Activated T-helper 2 cell treated with anti-CD3 and anti-CD28 coated beads, Interferon-gamma antibody, Interleukin-2, Interleukin-4, amounts not matched to agents 10 μg/mL and 5 μg/mL and 100 μg/mL, durations not matched to agents 14 hours and 24 hours and 36 hours (primary cell): ENCODE data around the gene GOLIM4. TPM values are rescaled to one million over a fixed set of nuclear protein-coding genes. Genes with fewer than 3 reads are reported as not detected.

Experiments used
- DNase-seq: peaks from one replicate; pipeline ENCODE4 v3.0.0; 2021; ENCODE audit warnings: low spot score
- H3K27ac Mint-ChIP-seq: one replicate; pipeline ENCODE4 v1.8.0; 2021; ENCODE audit warnings: mixed read lengths
- H3K27me3 Mint-ChIP-seq: one replicate; pipeline ENCODE4 v1.8.0; 2021; ENCODE audit warnings: low read depth, mixed read lengths
- H3K36me3 Mint-ChIP-seq: one replicate; pipeline ENCODE4 v1.8.0; 2021; ENCODE audit warnings: low read depth, mixed read lengths
- H3K4me1 Mint-ChIP-seq: one replicate; pipeline ENCODE4 v1.8.0; 2021; ENCODE audit warnings: low read depth, mixed read lengths
- H3K4me3 Mint-ChIP-seq: one replicate; pipeline ENCODE4 v1.8.0; 2021; ENCODE audit warnings: low read depth, mild to moderate bottlenecking, moderate library complexity, mixed read lengths
- H3K9me3 Mint-ChIP-seq: one replicate; pipeline ENCODE4 v1.8.0; 2021; ENCODE audit warnings: mixed read lengths
- intact Hi-C: fragments of 100-400 bp; cut with micrococcal nuclease; formaldehyde crosslinking; loops from one replicate; pipeline ENCODE4 v1.15.1; 2023
- total RNA-seq: library from RNA; stranded (reverse); gene quantifications from 2 replicates; pipeline ENCODE4 v1.2.3, GENCODE V29; 2022

Gene GOLIM4
- total RNA-seq, 1 donor from 2014 or later = 18.3 TPM

DNA sequence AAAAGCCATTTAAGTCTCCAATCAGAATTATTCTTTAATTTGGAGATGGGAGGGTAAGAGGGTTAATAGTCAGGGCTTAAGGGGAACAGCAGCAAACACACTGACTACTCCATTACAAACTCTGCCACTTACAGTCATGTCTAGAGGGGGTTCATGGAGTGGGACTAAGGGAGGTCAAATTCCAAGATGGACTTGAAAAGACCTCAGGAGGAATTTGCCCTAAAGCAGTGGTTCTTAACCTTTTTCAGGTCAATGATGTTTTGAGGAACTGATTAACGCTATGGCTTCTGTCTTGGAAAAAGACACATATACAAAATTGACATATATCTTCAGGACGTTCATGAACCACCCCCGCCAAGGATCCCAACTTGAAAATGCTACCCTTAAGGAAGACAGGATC lies 13.9 kb downstream of the GOLIM4 start:
- Mint-ChIP-seq H3K9me3 (no peaks in the 10 kb centered on the region), H3K4me3 (no peak overlapping the region), H3K4me1 (peaks cover 17% of the 10 kb centered on the region), H3K27ac (no peak overlapping the region), H3K36me3 (no peaks in the 10 kb centered on the region), H3K27me3 (peaks cover 11% of the 10 kb centered on the region)
- no peak for DNase-seq
- intact Hi-C loops = no loop called here

DNA sequence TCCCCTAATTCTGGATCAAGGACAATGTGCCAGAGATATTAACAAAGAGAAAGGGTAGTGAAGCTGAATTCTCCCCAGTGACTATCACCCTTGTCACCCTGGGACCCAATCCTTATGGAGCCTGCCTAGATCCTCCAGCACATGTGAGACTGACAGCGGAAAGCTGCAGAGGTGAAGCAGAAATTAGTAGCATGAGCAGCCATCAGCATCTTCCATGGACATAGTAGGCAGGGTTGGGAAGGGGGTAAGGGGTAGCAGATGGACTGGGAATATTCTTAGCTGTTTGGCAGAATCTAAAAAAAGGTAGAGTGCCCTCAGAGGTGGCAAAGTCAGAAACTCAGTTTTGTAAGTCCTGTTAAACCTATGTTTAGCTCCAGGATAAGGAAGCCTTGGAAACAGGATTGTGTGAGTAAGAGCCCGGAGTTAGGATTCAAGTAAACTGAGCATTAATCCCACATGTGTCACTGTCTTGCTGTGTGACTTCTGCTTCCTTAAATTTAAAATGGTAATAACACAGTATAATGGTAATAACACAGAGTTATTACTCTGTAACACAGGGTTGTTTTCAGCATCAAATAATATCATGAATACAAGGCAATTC lies 14.5 kb downstream of the GOLIM4 start:
- Mint-ChIP-seq H3K4me1 (peaks cover 15% of the 10 kb centered on the region), H3K36me3 (no peaks in the 10 kb centered on the region), H3K4me3 (no peak overlapping the region), H3K9me3 (no peaks in the 10 kb centered on the region), H3K27me3 (peaks cover 9% of the 10 kb centered on the region), H3K27ac (no peak overlapping the region)
- intact Hi-C loops = no loop called here
- DNase-seq = no peak

DNA sequence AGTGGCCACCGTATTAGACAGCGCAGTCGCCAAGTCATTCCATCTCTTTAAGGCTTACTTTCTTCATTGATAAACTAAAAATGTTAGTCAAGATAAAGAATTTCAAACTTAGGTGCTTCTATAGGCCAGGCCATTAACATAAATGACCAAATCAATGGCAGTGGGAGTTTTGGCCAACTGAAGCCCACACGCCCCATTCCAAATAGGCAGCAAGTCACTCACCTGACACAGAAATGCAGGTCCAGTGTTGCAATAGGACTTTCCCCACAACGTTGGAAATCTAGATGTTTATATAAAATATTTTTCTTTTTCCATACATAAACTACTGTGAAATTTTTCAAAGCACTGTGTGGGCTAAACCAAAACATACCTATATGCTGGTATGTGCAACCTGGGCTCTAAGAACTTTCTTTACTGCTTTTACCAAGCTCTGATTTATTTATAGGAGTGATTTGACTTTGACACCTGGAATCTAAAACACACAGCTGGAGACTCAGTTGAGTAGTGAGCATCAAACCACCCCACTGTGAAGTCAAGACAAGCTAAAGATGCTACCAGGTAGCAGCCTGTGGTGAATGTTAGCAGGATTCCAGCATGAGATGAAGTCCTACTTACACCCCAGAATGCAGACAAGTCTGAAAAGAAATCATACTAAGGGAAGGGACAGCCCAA lies 15.1 kb downstream of the GOLIM4 start:
- Mint-ChIP-seq H3K9me3 (no peaks in the 10 kb centered on the region), H3K4me3 (no peak overlapping the region), H3K4me1 (peaks cover 14% of the 10 kb centered on the region), H3K27me3 (peaks cover 9% of the 10 kb centered on the region), H3K27ac (no peak overlapping the region), H3K36me3 (no peaks in the 10 kb centered on the region)
- no peak for DNase-seq
- intact Hi-C loops = no loop called here

DNA sequence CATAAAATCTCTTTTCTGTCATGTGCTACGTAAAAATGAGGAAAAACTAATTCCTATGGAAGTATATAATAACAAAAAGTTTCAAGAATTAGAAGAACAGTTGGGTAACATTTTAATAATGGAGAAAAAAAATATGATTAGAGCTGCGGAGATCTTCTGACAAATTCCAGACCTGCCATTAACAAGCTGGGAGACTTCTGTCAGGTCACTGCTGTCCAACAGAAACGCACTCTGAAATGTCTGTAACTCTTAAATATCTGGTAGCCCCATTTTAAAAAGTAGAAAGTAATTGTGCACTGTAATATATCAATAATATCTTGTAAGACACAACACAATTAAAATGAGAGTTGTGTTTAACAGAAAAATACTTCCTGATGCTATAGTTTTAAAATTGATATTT lies 15.7 kb downstream of the GOLIM4 start:
- Mint-ChIP-seq H3K27ac (no peak overlapping the region), H3K4me3 (no peak overlapping the region), H3K4me1 (peaks cover 8% of the 10 kb centered on the region), H3K9me3 (no peaks in the 10 kb centered on the region), H3K36me3 (no peaks in the 10 kb centered on the region), H3K27me3 (peaks cover 9% of the 10 kb centered on the region)
- intact Hi-C loops = no loop called here
- no peak for DNase-seq

DNA sequence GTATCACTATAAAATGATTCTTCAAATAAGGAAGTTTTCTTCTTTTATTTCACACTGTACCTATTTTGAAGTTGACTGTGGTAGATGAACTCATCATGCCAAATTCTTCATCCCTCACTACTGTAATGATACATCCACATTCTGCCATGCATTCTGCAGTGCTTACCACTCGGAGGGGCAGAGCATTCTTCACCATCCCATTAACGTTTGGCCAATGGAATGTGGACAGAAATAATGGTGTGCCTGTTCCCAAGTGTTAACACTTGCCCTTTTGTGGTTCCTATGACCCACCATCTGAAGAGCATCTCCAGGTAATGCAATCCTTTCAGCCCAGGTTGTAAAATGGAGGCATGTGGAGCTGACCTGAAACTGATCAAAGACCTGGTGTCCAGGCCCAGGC lies 18.6 kb downstream of the GOLIM4 start:
- intact Hi-C loops = no loop called here
- Mint-ChIP-seq H3K4me3 (no peak overlapping the region), H3K36me3 (no peaks in the 10 kb centered on the region), H3K9me3 (no peaks in the 10 kb centered on the region), H3K27me3 (peaks cover 2% of the 10 kb centered on the region), H3K27ac (no peak overlapping the region), H3K4me1 (no peaks in the 10 kb centered on the region)
- DNase-seq = no peak

DNA sequence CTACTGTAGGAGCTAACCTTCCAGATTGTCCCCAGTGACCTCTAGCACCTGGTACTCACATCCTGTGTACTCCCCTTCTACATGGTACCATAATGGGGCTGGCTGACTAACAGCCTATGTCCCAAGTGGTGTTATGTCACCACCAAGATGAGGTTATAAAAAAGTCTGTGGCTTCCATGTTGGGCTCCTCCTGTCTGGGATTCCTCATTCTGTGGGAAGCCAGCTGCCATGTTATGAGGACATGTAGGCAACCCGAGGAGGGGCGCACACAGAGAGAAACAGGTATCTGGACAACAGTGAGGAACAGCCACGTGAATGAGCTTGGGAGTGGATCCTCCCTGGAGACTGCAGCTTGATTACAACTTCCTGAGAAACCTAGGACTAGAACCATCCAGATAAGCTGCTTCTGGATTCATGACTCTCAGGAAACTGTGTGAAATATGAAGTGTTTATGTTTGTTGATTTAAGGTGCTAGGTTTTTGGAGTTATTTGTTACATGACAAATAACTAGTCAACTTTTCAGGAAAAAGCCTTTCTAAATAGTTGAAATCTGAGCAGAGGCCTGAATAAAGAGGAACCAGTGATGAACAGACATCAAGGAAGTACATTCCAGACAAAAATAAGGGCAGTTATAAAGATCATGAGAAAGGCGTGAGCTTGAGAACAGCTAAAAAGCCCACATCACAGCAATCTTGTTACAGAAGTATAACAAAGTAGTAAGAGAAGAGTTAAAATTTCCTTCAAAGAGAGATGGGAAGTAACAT lies 21.7 kb downstream of the GOLIM4 start:
- intact Hi-C loops = no loop called here
- Mint-ChIP-seq H3K27ac (no peak overlapping the region), H3K36me3 (no peaks in the 10 kb centered on the region), H3K4me1 (peaks cover 8% of the 10 kb centered on the region), H3K4me3 (no peak overlapping the region), H3K27me3 (no peaks in the 10 kb centered on the region), H3K9me3 (no peaks in the 10 kb centered on the region)
- no peak for DNase-seq

DNA sequence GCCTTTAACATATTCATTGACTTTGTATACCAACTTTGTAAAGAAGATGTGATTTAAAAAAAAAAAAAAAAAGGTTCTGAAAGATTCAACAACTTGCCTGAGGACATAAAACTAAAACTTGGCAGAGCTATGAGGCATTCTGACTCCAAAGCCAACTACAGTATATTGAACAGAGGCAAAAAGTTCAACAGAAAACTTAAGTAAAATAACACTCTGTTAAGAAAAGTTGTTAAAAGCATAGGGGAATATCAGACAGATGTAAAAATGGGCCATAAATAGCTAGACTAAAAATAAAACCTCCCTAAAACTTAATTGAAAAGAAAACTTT lies 23.4 kb downstream of the GOLIM4 start:
- Mint-ChIP-seq H3K4me1 (peaks cover 8% of the 10 kb centered on the region), H3K27ac (no peak overlapping the region), H3K4me3 (no peak overlapping the region), H3K9me3 (no peaks in the 10 kb centered on the region), H3K27me3 (no peaks in the 10 kb centered on the region), H3K36me3 (no peaks in the 10 kb centered on the region)
- DNase-seq = no peak
- intact Hi-C loops = no loop called here

DNA sequence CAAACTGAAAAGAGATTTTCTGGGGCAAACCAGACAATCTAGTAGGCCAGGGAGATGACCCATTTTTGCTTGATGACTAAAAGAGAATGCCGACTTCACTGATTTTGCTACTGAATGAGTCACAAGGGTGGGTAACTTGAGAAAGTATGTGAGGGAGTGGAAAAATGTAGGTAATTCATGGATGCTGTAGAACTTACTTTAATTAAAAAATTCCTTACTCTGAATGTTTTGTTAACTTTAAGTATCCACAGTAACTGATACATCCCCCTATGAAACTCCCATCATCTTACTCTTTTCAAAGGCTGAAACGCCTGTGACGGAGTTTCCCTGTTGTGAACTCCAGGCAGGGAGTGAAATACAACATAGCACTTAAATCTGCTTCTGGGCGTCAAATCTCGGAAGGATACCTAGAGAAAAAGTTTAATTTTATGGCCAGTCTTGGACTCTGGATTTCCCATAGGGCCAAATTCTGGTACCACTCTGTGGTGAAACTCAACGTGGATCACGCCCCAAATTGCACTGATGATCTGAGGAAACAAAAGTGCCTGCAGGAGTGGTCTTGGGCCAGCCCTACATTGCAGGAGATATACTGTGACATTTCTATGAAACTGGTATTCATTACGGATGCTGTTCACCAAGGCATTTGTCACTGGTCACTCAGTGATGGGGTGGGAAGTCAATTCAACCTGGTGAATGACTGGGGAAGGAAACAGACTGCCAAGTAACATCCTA lies 24.0 kb downstream of the GOLIM4 start:
- Mint-ChIP-seq H3K4me3 (no peak overlapping the region), H3K4me1 (peaks cover 13% of the 10 kb centered on the region), H3K36me3 (no peaks in the 10 kb centered on the region), H3K27me3 (no peaks in the 10 kb centered on the region), H3K27ac (no peak overlapping the region), H3K9me3 (no peaks in the 10 kb centered on the region)
- no peak for DNase-seq
- intact Hi-C loops = loop anchor here (1.0 kb wide), 1 partner anchor 24 kb away; the partner anchor contains the start of gene GOLIM4

DNA sequence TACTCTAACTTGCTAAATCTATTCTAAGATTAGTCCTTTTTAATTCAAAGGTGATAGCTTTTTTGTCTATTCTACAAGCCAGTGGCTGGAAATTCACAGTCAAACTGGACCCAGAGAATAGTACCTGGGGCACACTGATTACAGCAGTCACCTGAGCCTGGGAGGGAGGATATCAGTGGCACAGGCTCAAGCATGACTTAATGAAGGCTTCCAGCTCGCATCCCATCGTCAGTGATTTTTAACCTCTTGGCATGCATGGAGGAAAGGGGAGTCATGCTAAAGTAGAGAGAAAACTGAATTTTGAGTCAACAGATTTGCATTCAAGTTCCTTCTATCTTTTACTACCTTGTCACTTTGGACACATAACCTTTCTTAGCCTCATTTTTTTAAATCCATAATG lies 24.8 kb downstream of the GOLIM4 start:
- Mint-ChIP-seq H3K4me3 (no peak overlapping the region), H3K9me3 (no peaks in the 10 kb centered on the region)
- intact Hi-C loops = loop anchor here (1.0 kb wide), 1 partner anchor 24 kb away; the partner anchor contains the start of gene GOLIM4

DNA sequence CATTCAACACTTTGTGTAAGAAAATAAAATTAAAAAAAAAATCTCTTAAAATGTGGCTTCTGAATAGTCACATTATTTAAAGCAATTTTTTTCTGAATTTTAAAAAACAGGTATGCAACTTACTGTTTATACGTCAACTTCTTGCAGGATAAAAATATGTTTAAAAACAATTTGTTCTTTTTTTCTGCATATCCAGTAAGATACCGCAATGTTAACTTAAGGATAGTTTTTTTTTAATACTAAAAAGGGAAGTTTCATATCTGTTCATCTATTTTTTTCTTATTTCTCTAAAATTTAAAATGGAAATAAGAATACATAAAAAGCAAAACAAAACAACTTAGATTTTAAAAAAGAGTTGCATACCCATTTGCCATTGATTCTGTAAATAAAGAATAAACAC lies 27.4 kb downstream of the GOLIM4 start:
- no peak overlapping the region for H3K27ac Mint-ChIP-seq
- H3K36me3 Mint-ChIP-seq = no peaks in the 10 kb centered on the region
- H3K4me1 Mint-ChIP-seq = peaks cover 13% of the 10 kb centered on the region
- no peaks in the 10 kb centered on the region for H3K27me3 Mint-ChIP-seq
- intact Hi-C loops = no loop called here
- H3K9me3 Mint-ChIP-seq = no peaks in the 10 kb centered on the region
- DNase-seq = no peak
- H3K4me3 Mint-ChIP-seq = no peak overlapping the region

More for the DNA sequence above, 24.8 kb downstream of the GOLIM4 start:
- no peak for DNase-seq
- H3K4me1 Mint-ChIP-seq = peaks cover 13% of the 10 kb centered on the region
- H3K27me3 Mint-ChIP-seq = no peaks in the 10 kb centered on the region
- no peaks in the 10 kb centered on the region for H3K36me3 Mint-ChIP-seq
- H3K27ac Mint-ChIP-seq = no peak overlapping the region

DNA sequence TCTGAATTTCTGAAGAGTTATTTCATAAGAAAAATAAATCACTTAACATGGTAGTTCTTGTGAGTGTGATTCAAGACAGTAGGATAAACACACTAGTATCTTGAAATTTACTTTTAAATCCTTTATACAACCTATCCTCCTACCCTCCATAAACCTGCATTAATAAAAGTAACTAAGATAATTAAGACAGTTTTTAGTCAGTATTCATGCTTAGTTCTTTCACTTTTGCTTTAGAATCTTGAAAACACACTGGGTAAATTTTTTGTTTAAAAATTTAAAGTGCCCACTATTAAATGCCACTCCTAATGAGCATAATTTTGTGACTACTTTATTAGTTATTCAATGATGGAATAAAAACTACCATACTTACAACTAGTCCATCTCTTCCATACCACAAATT lies 28.8 kb downstream of the GOLIM4 start:
- intact Hi-C loops = no loop called here
- DNase-seq = no peak
- Mint-ChIP-seq H3K27me3 (no peaks in the 10 kb centered on the region), H3K9me3 (no peaks in the 10 kb centered on the region), H3K4me3 (no peak overlapping the region), H3K36me3 (no peaks in the 10 kb centered on the region), H3K27ac (no peak overlapping the region), H3K4me1 (peaks cover 17% of the 10 kb centered on the region)

DNA sequence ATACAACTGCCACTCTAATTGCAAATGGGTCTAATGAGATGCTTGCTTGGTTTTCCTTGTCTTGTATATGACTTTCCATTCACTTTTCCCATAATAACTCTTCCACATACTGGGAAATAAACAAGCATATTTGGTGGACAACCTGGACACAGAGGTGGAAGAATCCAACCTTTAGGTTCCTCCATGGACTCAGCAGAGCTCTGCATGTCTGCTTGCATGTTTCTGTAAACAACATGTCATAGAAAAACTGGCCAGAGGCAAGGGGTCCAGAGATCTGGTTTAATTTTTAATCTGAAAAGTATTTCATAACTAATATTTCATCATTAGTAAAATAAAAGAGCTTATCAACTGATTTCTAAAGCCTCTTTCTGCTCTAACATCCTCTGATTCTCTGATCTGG lies 30.2 kb downstream of the GOLIM4 start:
- Mint-ChIP-seq H3K4me3 (no peak overlapping the region), H3K9me3 (no peaks in the 10 kb centered on the region), H3K27me3 (peaks cover 1% of the 10 kb centered on the region), H3K27ac (no peak overlapping the region), H3K36me3 (no peaks in the 10 kb centered on the region), H3K4me1 (peaks cover 21% of the 10 kb centered on the region)
- no peak for DNase-seq
- intact Hi-C loops = no loop called here

DNA sequence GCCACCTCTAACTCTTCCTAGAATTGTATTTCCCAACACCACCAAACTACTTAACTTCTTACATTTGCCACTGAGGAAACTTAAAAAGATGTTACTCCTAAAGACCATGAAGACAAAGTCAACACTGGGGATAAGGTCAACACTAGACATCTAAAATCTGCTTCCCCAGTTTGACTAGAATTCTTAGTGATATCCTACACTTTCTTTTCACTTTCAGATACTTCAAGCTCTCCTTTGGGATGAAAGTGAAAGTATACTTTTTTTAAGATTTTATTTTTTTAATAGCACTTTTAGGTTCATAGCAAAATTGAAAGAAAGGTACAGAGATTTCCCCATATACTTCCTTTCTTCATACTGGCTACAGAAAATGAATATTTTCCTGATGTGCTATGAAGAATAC lies 32.6 kb downstream of the GOLIM4 start:
- Mint-ChIP-seq H3K36me3 (no peaks in the 10 kb centered on the region), H3K27ac (no peak overlapping the region), H3K4me3 (no peak overlapping the region), H3K4me1 (peaks cover 30% of the 10 kb centered on the region), H3K27me3 (peaks cover 1% of the 10 kb centered on the region), H3K9me3 (no peaks in the 10 kb centered on the region)
- no peak for DNase-seq
- intact Hi-C loops = no loop called here
